ENCODE data around the gene HEXIM2.
A peak's percentile ranks its signal among the peaks of the same experiment; 100 is the strongest.

HEXIM2 gene

DNA sequence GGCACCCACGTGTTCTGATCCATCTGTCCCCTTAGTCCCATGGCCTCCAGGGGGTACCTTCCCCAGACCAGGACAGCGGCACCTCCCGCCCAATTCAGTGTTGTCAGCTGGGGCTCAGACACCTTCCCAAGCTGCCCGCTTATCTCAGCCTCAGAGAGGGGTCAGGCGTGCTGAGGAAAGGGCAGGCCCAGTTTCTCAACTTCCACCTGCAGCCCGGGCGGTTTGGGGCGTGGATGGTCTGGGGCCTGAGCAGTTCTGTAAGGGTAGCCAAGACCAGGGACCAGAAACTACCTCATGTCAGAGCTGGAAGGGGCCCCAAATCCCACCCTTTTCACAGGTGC lies 34.5 kb upstream of the HEXIM2 start:
- Histone ChIP-seq H3K9me3 (no peaks in the 10 kb centered on the region), H3K4me1 (peaks cover 14% of the 10 kb centered on the region), H3K27me3 (no peaks in the 10 kb centered on the region), H3K36me3 (no peaks in the 10 kb centered on the region), H3K4me3 (ENCODE audit: low read depth, low read length) (no peak overlapping the region)
- peak; percentile 10 for DNase-seq
- TF ChIP-seq, protein P1, sequence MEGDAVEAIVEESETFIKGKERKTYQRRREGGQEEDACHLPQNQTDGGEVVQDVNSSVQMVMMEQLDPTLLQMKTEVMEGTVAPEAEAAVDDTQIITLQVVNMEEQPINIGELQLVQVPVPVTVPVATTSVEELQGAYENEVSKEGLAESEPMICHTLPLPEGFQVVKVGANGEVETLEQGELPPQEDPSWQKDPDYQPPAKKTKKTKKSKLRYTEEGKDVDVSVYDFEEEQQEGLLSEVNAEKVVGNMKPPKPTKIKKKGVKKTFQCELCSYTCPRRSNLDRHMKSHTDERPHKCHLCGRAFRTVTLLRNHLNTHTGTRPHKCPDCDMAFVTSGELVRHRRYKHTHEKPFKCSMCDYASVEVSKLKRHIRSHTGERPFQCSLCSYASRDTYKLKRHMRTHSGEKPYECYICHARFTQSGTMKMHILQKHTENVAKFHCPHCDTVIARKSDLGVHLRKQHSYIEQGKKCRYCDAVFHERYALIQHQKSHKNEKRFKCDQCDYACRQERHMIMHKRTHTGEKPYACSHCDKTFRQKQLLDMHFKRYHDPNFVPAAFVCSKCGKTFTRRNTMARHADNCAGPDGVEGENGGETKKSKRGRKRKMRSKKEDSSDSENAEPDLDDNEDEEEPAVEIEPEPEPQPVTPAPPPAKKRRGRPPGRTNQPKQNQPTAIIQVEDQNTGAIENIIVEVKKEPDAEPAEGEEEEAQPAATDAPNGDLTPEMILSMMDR (IDR thresholded peaks at IDR 0.05; ENCODE audit: low read depth, low read length), result no peak

DNA sequence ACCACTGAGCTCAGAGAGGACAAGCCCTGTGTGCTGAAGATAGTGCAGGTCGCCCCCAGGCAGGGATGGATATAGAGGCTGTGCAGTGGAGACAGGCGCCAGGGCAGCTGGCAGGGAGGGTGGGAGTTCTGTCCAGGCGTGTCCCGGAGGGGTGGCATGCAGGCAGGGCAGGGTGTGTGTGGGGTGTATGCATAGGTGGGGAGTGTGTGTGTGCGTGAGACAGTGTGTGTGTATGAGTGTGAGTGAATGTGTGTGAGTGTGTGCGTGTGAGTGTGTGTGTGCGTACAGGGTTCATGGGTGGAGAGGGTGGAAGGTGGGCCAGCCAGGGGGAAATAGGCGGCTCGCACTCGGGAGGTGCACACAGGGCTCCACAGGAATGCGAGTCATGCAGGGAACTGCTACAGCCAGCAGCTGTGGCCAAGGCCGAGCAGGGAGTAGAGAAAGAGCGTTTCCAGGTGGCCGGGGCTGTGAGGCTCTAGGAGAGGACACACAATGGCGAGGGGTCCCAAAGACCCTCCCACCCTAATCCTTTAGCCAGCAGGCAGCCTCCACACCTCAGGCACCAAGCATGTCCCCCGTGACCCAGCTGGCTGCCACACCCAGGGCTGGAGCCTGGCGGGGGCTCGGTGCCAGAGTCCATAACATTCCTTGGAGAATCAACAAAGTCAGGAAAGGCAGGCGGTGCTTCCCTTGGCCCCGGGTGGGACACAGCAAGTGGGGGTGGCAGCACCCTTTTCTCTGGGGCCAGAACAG lies 34.0 kb upstream of the HEXIM2 start:
- DNase-seq, result peak; percentile 49
- Histone ChIP-seq H3K4me3 (ENCODE audit: low read depth, low read length) (no peak overlapping the region), H3K4me1 (peaks cover 14% of the 10 kb centered on the region), H3K9me3 (no peaks in the 10 kb centered on the region), H3K27me3 (no peaks in the 10 kb centered on the region), H3K36me3 (no peaks in the 10 kb centered on the region)
- TF ChIP-seq, protein P1 (IDR thresholded peaks at IDR 0.05; ENCODE audit: low read depth, low read length), result no peak

DNA sequence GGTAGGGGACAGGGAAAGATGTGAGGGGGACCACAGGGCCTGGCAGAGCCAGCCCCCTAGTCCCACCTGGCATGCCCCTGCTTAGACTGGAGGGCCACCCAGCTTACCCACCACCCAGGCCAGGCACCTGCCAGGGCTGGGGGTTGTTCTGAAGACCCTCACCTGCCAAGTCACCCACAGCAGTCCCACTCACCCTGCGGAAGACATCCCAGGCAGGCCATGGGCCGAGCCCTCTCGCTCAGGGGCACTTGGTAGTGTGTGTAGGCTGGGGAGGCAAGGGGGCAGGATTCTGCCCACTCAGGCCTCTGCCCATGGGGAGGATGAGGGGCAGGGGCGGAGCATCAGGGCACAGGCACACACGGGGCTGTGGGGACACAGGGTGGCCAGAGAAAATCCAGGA lies 33.3 kb upstream of the HEXIM2 start:
- TF ChIP-seq, protein P1 (IDR thresholded peaks at IDR 0.05; ENCODE audit: low read depth, low read length), result no peak
- H3K4me1 ChIP-seq, result peaks cover 14% of the 10 kb centered on the region
- H3K4me3 ChIP-seq (ENCODE audit: low read depth, low read length), result no peak overlapping the region
- H3K36me3 ChIP-seq, result no peaks in the 10 kb centered on the region
- no peak for DNase-seq
- H3K27me3 ChIP-seq, result no peaks in the 10 kb centered on the region
- H3K9me3 ChIP-seq, result no peaks in the 10 kb centered on the region

DNA sequence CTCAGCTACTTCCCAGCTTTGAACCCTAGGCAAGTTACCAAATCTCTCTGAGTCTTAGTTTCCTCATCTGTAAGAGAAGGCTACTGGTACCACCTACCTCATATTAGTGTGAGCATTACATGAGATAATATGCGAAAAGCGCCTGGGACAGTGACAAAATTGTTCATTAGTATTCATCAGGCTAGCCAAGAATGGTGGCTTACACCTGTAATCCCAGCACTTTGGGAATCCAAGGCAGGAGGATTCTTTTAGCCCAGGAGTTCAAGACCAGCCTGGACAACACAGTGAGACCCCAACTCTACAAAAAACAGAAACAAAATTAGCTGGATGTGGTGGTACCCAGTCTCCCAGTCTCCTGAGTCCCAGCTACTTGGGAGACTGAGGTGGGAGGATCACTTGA lies 32.7 kb upstream of the HEXIM2 start:
- no peak overlapping the region for H3K4me3 ChIP-seq (ENCODE audit: low read depth, low read length)
- no peaks in the 10 kb centered on the region for H3K36me3 ChIP-seq
- peaks cover 7% of the 10 kb centered on the region for H3K4me1 ChIP-seq
- no peaks in the 10 kb centered on the region for H3K9me3 ChIP-seq
- TF ChIP-seq, protein P1 (IDR thresholded peaks at IDR 0.05; ENCODE audit: low read depth, low read length), result no peak
- H3K27me3 ChIP-seq, result no peaks in the 10 kb centered on the region
- DNase-seq, result no peak

DNA sequence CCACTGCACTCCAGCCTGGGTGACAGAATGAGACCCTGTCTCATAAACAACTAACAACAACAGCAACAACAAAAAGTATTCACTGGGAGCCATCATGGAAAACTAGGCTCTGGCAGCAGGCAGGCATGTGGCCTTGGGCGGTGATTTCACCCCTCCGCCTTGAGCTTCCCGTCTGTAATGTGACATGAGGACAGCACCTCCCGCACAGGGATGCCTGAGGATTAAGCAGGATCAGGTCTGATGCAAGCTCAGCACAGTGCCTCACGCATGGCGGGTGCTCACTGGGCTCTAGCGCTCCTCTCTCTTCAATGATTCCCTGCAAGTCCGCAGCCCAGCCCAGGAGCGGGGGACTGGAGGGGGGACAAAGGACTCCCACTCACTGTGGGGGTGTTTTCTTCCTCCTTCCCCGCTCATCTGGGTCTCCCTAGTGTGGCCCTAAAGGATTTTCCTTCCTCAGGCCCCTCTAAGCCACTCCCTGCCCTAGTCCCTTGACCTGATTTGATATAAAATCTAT lies 32.2 kb upstream of the HEXIM2 start:
- Histone ChIP-seq H3K9me3 (no peaks in the 10 kb centered on the region), H3K27me3 (no peaks in the 10 kb centered on the region), H3K4me3 (ENCODE audit: low read depth, low read length) (no peak overlapping the region), H3K36me3 (no peaks in the 10 kb centered on the region), H3K4me1 (peaks cover 2% of the 10 kb centered on the region)
- DNase-seq, result no peak
- TF ChIP-seq, protein P1 (IDR thresholded peaks at IDR 0.05; ENCODE audit: low read depth, low read length), result no peak

DNA sequence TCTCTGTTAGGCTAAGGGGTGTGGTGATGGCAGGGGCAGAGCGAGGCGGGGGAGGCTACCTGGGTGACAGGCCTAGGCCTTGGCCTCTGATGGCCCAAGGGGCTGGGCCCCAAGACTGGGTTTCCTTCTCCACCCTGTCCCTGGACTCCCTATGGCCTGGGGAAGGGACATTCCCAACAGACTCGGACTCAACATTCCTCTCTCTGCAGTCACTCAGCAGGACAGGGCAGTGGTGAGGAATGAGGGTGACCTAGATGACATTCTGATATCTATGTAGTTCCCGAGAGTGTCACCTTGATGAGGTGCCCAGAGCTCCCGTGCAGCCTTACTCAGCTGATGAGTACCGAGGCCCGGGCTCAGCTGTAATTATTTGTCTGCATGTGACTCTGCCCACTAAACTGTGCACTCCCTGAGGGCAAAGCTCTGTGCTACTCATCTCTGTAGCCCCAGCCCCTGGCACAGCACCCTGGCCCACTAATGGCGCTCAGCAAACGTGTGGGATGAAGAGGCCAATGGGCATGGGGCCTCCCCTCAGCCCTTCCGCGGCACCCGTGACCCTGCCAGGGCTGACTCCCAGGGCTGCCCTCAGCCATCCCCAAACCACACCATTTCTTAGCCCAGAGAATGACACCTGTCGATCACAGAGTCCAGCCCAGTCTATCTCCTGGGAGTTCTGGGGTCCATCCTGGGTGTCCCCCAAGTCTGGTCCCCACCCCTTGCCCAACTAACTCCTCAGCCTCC lies 31.6 kb upstream of the HEXIM2 start:
- Histone ChIP-seq H3K36me3 (no peaks in the 10 kb centered on the region), H3K27me3 (no peaks in the 10 kb centered on the region), H3K9me3 (no peaks in the 10 kb centered on the region), H3K4me1 (no peaks in the 10 kb centered on the region), H3K4me3 (ENCODE audit: low read depth, low read length) (no peak overlapping the region)
- TF ChIP-seq, protein P1 (IDR thresholded peaks at IDR 0.05; ENCODE audit: low read depth, low read length), result no peak
- DNase-seq, result no peak

Data from BE2C (cell line).